ENCODE measurements around the gene DNAH12. TPM values are rescaled to one million over a fixed set of nuclear protein-coding genes. Genes with fewer than 3 reads are reported as not detected.

DNAH12 gene
- total and polyA plus RNA-seq, 2 experiments from 2014 or later, result 0.11 to 0.54 TPM

DNA sequence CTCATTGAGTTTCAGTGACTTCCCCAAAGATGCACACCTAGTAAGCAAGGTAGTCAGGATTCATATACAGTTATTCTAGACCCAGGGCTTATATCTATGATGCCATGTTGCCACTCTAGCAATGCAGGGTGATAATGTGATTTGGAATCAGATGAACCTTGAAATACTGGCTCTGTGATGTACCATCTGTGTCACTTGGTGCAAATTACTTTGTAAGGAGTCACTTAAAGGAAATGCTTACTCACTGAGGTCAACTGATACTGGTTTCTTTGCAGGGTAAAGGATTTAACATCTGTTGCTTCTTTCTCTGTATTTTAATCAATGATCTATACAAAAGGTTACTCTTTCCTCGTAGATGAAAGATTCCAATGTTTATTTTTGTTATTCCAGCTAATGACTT is 262.4 kb downstream of the DNAH12 start:
- TF ChIP-seq EZH2 (IDR thresholded peaks at IDR 0.05; ENCODE audit: insufficient read depth, poor library complexity, severe bottlenecking), result no peak
- TF ChIP-seq EZH2phosphoT487 (IDR thresholded peaks at IDR 0.05; ENCODE audit: insufficient read depth, low read depth), result no peak
- Histone ChIP-seq H3K4me3 (no peak overlapping the region), H3K4me1 (ENCODE audit: insufficient read depth) (peaks cover 8% of the 10 kb centered on the region), H3K9me2 (ENCODE audit: insufficient read depth) (no peaks in the 10 kb centered on the region; the same call in 1 of the 2 replicates), H3K36me3 (ENCODE audit: low read depth) (no peaks in the 10 kb centered on the region), H3K27ac (no peak overlapping the region), H4K20me1 (ENCODE audit: insufficient read depth) (no peaks in the 10 kb centered on the region), H3K79me2 (ENCODE audit: insufficient read depth) (no peaks in the 10 kb centered on the region), H3K9ac (no peak overlapping the region), H3F3A (ENCODE audit: insufficient read depth) (no peaks in the 10 kb centered on the region), H2AFZ (no peak overlapping the region), H3K4me2 (ENCODE audit: unreplicated experiment) (peak overlapping the region; percentile 12), H3K27me3 (replicated peaks; ENCODE audit: insufficient read depth) (no peaks in the 10 kb centered on the region), H3K9me3 (ENCODE audit: low read depth) (no peaks in the 10 kb centered on the region)
- in situ Hi-C loops (cut with MboI), result no loop called here
- DNase-seq, result peak; percentile 58
- WGBS, 2 experiments (ENCODE audit: low coverage in 1 of 2, low lambda C conversion rate in 2 of 2, missing lambda C conversion rate in 2 of 2), result 18 to 20% methylated on average over 1 of the region's 1 CpG

DNA sequence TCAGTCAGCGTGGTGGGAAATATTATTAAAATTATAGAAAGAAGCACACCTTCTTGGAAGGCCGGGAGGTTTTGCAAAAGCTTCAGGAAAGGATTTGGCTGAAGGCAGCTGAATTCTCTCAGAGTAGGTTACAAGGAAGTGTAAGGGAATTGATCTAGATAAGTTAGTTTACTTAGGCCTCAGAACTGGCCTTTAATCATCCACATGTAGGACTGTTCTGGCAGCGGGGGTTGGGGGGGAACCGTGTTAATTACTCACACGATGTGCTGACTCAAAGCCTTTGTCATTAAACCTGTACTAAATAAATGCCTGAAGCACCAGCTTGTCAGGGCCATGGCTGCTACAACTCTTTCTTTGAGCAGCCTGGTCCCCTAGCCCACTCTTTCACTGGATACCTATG is 264.5 kb downstream of the DNAH12 start:
- no peak overlapping the region for H3K27ac ChIP-seq
- in situ Hi-C loops (cut with MboI), result no loop called here
- no peaks in the 10 kb centered on the region for H3K9me3 ChIP-seq (ENCODE audit: low read depth)
- DNase-seq, result peak; percentile 5
- TF ChIP-seq EZH2phosphoT487 (IDR thresholded peaks at IDR 0.05; ENCODE audit: insufficient read depth, low read depth) (no peak), EZH2 (IDR thresholded peaks at IDR 0.05; ENCODE audit: insufficient read depth, poor library complexity, severe bottlenecking) (no peak)
- H3K9me2 ChIP-seq (ENCODE audit: insufficient read depth), result no peaks in the 10 kb centered on the region
- H3K4me1 ChIP-seq (ENCODE audit: insufficient read depth), result peaks cover 8% of the 10 kb centered on the region
- H3K27me3 ChIP-seq (replicated peaks; ENCODE audit: insufficient read depth), result no peaks in the 10 kb centered on the region
- H3F3A ChIP-seq (ENCODE audit: insufficient read depth), result no peaks in the 10 kb centered on the region
- WGBS, 2 experiments (ENCODE audit: low coverage in 1 of 2, low lambda C conversion rate in 2 of 2, missing lambda C conversion rate in 2 of 2), result 97 to 98% methylated on average over 5 of the region's 5 CpGs
- no peaks in the 10 kb centered on the region for H4K20me1 ChIP-seq (ENCODE audit: insufficient read depth)
- H3K4me2 ChIP-seq (ENCODE audit: unreplicated experiment), result no peak overlapping the region
- no peaks in the 10 kb centered on the region for H3K79me2 ChIP-seq (ENCODE audit: insufficient read depth)
- no peak overlapping the region for H3K4me3 ChIP-seq
- no peak overlapping the region for H2AFZ ChIP-seq
- H3K9ac ChIP-seq, result no peak overlapping the region
- peaks cover 1% of the 10 kb centered on the region; the same call in 1 of the 2 replicates for H3K36me3 ChIP-seq (ENCODE audit: low read depth)

DNA sequence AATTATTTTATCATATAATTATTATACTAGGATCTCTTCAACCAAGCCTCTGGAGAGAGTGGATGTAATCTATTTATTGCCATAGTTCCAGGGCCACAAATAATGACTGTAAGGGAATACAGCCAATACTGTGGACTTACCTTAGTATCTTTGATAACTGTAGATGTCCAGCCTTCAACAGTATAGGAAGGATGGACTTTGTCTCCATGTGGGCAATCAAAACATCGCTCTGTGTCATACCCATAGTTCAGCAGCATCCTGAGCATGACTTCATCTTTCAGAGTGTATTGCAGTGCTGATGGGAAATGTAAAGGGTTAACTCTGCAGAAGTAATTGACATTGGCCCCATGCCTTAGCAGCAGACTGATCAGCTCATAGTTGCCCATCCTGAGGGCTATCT is 265.9 kb downstream of the DNAH12 start:
- no peaks in the 10 kb centered on the region for H3K9me2 ChIP-seq (ENCODE audit: insufficient read depth)
- no peaks in the 10 kb centered on the region for H3F3A ChIP-seq (ENCODE audit: insufficient read depth)
- no peak overlapping the region for H3K27ac ChIP-seq
- no peaks in the 10 kb centered on the region for H3K27me3 ChIP-seq (replicated peaks; ENCODE audit: insufficient read depth)
- H2AFZ ChIP-seq, result no peak overlapping the region
- no peak overlapping the region for H3K4me3 ChIP-seq
- H4K20me1 ChIP-seq (ENCODE audit: insufficient read depth), result no peaks in the 10 kb centered on the region
- H3K4me2 ChIP-seq (ENCODE audit: unreplicated experiment), result no peak overlapping the region
- H3K9me3 ChIP-seq (ENCODE audit: low read depth), result no peaks in the 10 kb centered on the region
- DNase-seq, result no peak
- H3K79me2 ChIP-seq (ENCODE audit: insufficient read depth), result no peaks in the 10 kb centered on the region
- TF ChIP-seq EZH2phosphoT487 (IDR thresholded peaks at IDR 0.05; ENCODE audit: insufficient read depth, low read depth) (no peak), EZH2 (IDR thresholded peaks at IDR 0.05; ENCODE audit: insufficient read depth, poor library complexity, severe bottlenecking) (no peak)
- 95 to 100% methylated on average over 1 of the region's 1 CpG for WGBS, 2 experiments (ENCODE audit: low coverage in 1 of 2, low lambda C conversion rate in 2 of 2, missing lambda C conversion rate in 2 of 2)
- peaks cover 8% of the 10 kb centered on the region for H3K4me1 ChIP-seq (ENCODE audit: insufficient read depth)
- in situ Hi-C loops (cut with MboI), result no loop called here
- peaks cover 4% of the 10 kb centered on the region; the same call in 1 of the 2 replicates for H3K36me3 ChIP-seq (ENCODE audit: low read depth)
- H3K9ac ChIP-seq, result no peak overlapping the region

DNA sequence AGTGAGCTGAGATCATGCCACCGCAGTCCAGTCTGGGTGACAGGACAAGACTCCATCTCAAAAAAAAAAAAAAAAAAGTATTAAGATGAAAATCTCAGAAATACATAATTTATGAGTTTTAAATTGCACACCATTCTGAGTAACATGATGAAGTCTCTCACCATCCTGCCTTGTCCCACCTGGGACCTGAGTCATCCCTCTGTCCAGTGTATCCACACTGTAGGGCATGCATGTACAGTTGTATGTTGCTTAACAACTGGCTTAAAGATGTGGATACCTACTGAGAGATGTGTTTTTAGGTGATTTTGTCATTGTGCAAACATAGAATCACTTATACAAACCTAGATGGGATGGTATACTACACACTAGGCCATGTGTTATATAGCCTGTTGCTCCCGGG is 268.8 kb downstream of the DNAH12 start:
- Histone ChIP-seq H3K9me3 (ENCODE audit: low read depth) (no peaks in the 10 kb centered on the region), H3K4me2 (ENCODE audit: unreplicated experiment) (no peak overlapping the region), H3F3A (ENCODE audit: insufficient read depth) (no peaks in the 10 kb centered on the region; the same call in 1 of the 2 replicates), H3K4me1 (ENCODE audit: insufficient read depth) (no peaks in the 10 kb centered on the region), H3K27me3 (replicated peaks; ENCODE audit: insufficient read depth) (no peaks in the 10 kb centered on the region), H3K36me3 (ENCODE audit: low read depth) (peaks cover 14% of the 10 kb centered on the region), H4K20me1 (ENCODE audit: insufficient read depth) (no peaks in the 10 kb centered on the region), H3K27ac (no peak overlapping the region), H3K9ac (no peak overlapping the region), H3K79me2 (ENCODE audit: insufficient read depth) (no peaks in the 10 kb centered on the region), H3K9me2 (ENCODE audit: insufficient read depth) (no peaks in the 10 kb centered on the region), H3K4me3 (no peak overlapping the region), H2AFZ (no peak overlapping the region)
- TF ChIP-seq EZH2phosphoT487 (IDR thresholded peaks at IDR 0.05; ENCODE audit: insufficient read depth, low read depth), result no peak
- TF ChIP-seq EZH2 (IDR thresholded peaks at IDR 0.05; ENCODE audit: insufficient read depth, poor library complexity, severe bottlenecking), result no peak
- in situ Hi-C loops (cut with MboI), result no loop called here
- DNase-seq, result no peak
- 87 to 97% methylated on average over 2 of the region's 2 CpGs for WGBS, 2 experiments (ENCODE audit: low coverage in 1 of 2, low lambda C conversion rate in 2 of 2, missing lambda C conversion rate in 2 of 2)

DNA sequence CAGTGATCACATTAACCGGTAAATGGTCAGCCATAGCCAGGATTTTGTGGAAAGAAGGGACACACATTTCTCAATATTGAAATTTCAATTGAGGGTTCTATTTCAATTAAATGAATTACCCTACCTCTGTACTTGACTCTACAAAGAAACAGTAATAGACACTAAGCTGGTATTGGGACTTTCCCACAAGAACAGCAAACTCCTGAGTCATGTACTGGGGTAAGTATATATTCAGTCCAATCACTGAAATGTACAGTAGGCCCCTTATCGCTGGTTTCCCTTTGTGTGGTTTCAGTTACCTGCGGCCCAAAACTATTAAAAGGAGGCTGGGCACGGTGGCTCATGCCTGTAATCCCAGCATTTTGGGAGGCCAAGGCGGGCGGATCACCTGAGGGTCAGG is 269.3 kb downstream of the DNAH12 start:
- no peaks in the 10 kb centered on the region for H3K9me2 ChIP-seq (ENCODE audit: insufficient read depth)
- H3K9me3 ChIP-seq (ENCODE audit: low read depth), result no peaks in the 10 kb centered on the region
- TF ChIP-seq EZH2 (IDR thresholded peaks at IDR 0.05; ENCODE audit: insufficient read depth, poor library complexity, severe bottlenecking) (no peak), EZH2phosphoT487 (IDR thresholded peaks at IDR 0.05; ENCODE audit: insufficient read depth, low read depth) (no peak)
- in situ Hi-C loops (cut with MboI), result no loop called here
- no peak overlapping the region for H3K4me3 ChIP-seq
- H3K79me2 ChIP-seq (ENCODE audit: insufficient read depth), result no peaks in the 10 kb centered on the region
- no peak overlapping the region for H3K27ac ChIP-seq
- H3K27me3 ChIP-seq (replicated peaks; ENCODE audit: insufficient read depth), result no peaks in the 10 kb centered on the region
- H3K36me3 ChIP-seq (ENCODE audit: low read depth), result peaks cover 19% of the 10 kb centered on the region
- H2AFZ ChIP-seq, result no peak overlapping the region
- WGBS, 2 experiments (ENCODE audit: low coverage in 1 of 2, low lambda C conversion rate in 2 of 2, missing lambda C conversion rate in 2 of 2), result 95 to 98% methylated on average over 6 of the region's 6 CpGs
- no peak for DNase-seq
- H3K4me2 ChIP-seq (ENCODE audit: unreplicated experiment), result no peak overlapping the region
- no peaks in the 10 kb centered on the region; the same call in 1 of the 2 replicates for H3F3A ChIP-seq (ENCODE audit: insufficient read depth)
- H3K4me1 ChIP-seq (ENCODE audit: insufficient read depth), result no peaks in the 10 kb centered on the region
- no peak overlapping the region for H3K9ac ChIP-seq
- no peaks in the 10 kb centered on the region for H4K20me1 ChIP-seq (ENCODE audit: insufficient read depth)
